ENCODE measurements around the gene DPF1.
"Not testable (repeated sequence)": the region's sequence is repeated elsewhere in the genome, so short reads cannot be mapped to it uniquely, and the experiment has no call there.

DPF1 gene

GRCh38 chr19:38224863-38225218 is 819 bp upstream of the DPF1 start:
- DNase-seq; in situ Hi-C loops (cut with HindIII; ENCODE audit: low pct_ligation_motif_present, low pct_unique_long_range_greater_than_20kb, low sequenced_read_pairs): not testable (repeated sequence)

GRCh38 chr19:38223617-38224013 is 407 bp downstream of the DPF1 start:
- no peak for DNase-seq
- in situ Hi-C loops (cut with HindIII; ENCODE audit: low pct_ligation_motif_present, low pct_unique_long_range_greater_than_20kb, low sequenced_read_pairs): no loop called here

GRCh38 chr19:38223119-38223523 is 901 bp downstream of the DPF1 start:
- in situ Hi-C loops (cut with HindIII; ENCODE audit: low pct_ligation_motif_present, low pct_unique_long_range_greater_than_20kb, low sequenced_read_pairs): no loop called here
- no peak for DNase-seq

- in situ Hi-C loops (cut with HindIII; ENCODE audit: low pct_ligation_motif_present, low pct_unique_long_range_greater_than_20kb, low sequenced_read_pairs): no loop called here
- DNase-seq: no peak
Observed at GRCh38 chr19:38221919-38222830, 1.8 kb downstream of the DPF1 start.

GRCh38 chr19:38221421-38221820 is 2.6 kb downstream of the DPF1 start:
- in situ Hi-C loops (cut with HindIII; ENCODE audit: low pct_ligation_motif_present, low pct_unique_long_range_greater_than_20kb, low sequenced_read_pairs): no loop called here
- DNase-seq: no peak

GRCh38 chr19:38219221-38219620 is 4.8 kb downstream of the DPF1 start:
- in situ Hi-C loops (cut with HindIII; ENCODE audit: low pct_ligation_motif_present, low pct_unique_long_range_greater_than_20kb, low sequenced_read_pairs): no loop called here
- DNase-seq: no peak

- no peak for DNase-seq
- in situ Hi-C loops (cut with HindIII; ENCODE audit: low pct_ligation_motif_present, low pct_unique_long_range_greater_than_20kb, low sequenced_read_pairs): no loop called here
Observed at GRCh38 chr19:38218204-38218603, 5.8 kb downstream of the DPF1 start.

GRCh38 chr19:38216785-38217641 is 7.0 kb downstream of the DPF1 start:
- no peak for DNase-seq

GRCh38 chr19:38213911-38214625 is 10.0 kb downstream of the DPF1 start:
- peak; percentile 81 for DNase-seq
- in situ Hi-C loops (cut with HindIII; ENCODE audit: low pct_ligation_motif_present, low pct_unique_long_range_greater_than_20kb, low sequenced_read_pairs): no loop called here

More at GRCh38 chr19:38216785-38217641, 7.0 kb downstream of the DPF1 start:
- in situ Hi-C loops (cut with HindIII; ENCODE audit: low pct_ligation_motif_present, low pct_unique_long_range_greater_than_20kb, low sequenced_read_pairs): no loop called here

GRCh38 chr19:38213469-38213868 is 10.6 kb downstream of the DPF1 start:
- DNase-seq: no peak
- in situ Hi-C loops (cut with HindIII; ENCODE audit: low pct_ligation_motif_present, low pct_unique_long_range_greater_than_20kb, low sequenced_read_pairs): no loop called here

- no peak for DNase-seq
- in situ Hi-C loops (cut with HindIII; ENCODE audit: low pct_ligation_motif_present, low pct_unique_long_range_greater_than_20kb, low sequenced_read_pairs): no loop called here
Observed at GRCh38 chr19:38211766-38212165, 12.3 kb downstream of the DPF1 start.

- no peak for DNase-seq
- in situ Hi-C loops (cut with HindIII; ENCODE audit: low pct_ligation_motif_present, low pct_unique_long_range_greater_than_20kb, low sequenced_read_pairs): no loop called here
Observed at GRCh38 chr19:38211151-38211591, 12.9 kb downstream of the DPF1 start.

GRCh38 chr19:38210458-38210987 is 13.5 kb downstream of the DPF1 start:
- in situ Hi-C loops (cut with HindIII; ENCODE audit: low pct_ligation_motif_present, low pct_unique_long_range_greater_than_20kb, low sequenced_read_pairs): no loop called here
- DNase-seq: no peak

GRCh38 chr19:38209671-38210457 is 14.2 kb downstream of the DPF1 start:
- DNase-seq: no peak
- in situ Hi-C loops (cut with HindIII; ENCODE audit: low pct_ligation_motif_present, low pct_unique_long_range_greater_than_20kb, low sequenced_read_pairs): no loop called here

GRCh38 chr19:38209152-38209551 is 14.9 kb downstream of the DPF1 start:
- no peak for DNase-seq
- in situ Hi-C loops (cut with HindIII; ENCODE audit: low pct_ligation_motif_present, low pct_unique_long_range_greater_than_20kb, low sequenced_read_pairs): no loop called here

- in situ Hi-C loops (cut with HindIII; ENCODE audit: low pct_ligation_motif_present, low pct_unique_long_range_greater_than_20kb, low sequenced_read_pairs): no loop called here
- no peak for DNase-seq
Observed at GRCh38 chr19:38208571-38208970, 15.5 kb downstream of the DPF1 start.

GRCh38 chr19:38207543-38207942 is 16.5 kb downstream of the DPF1 start:
- in situ Hi-C loops (cut with HindIII; ENCODE audit: low pct_ligation_motif_present, low pct_unique_long_range_greater_than_20kb, low sequenced_read_pairs): no loop called here
- no peak for DNase-seq

- in situ Hi-C loops (cut with HindIII; ENCODE audit: low pct_ligation_motif_present, low pct_unique_long_range_greater_than_20kb, low sequenced_read_pairs): no loop called here
- DNase-seq: no peak
Observed at GRCh38 chr19:38206928-38207327, 17.1 kb downstream of the DPF1 start.
